Stimulated activated CD4-positive, alpha-beta T cell treated with anti-CD3 and anti-CD28 coated beads, Interleukin-1b, Interleukin-23, amount 100 ng/mL, for 24 hours (primary cell): ENCODE results near the gene NUP133.
"Not testable (repeated sequence)": the region's sequence is repeated elsewhere in the genome, so short reads cannot be mapped to it uniquely, and the experiment has no call there.

Source experiments
- DNase-seq, 4 experiments: peaks; one replicate each; pipeline ENCODE4 v3.0.0-alpha.2; 2020; ENCODE audit warnings: low read depth in 4 of 4, low spot score in 1 of 4

The NUP133 gene

GRCh38 chr1:229420224-229420623 is 87.9 kb downstream of the NUP133 start:
- DNase-seq = no peak

GRCh38 chr1:229418586-229418985 is 89.6 kb downstream of the NUP133 start:
- not testable (repeated sequence) for DNase-seq

- DNase-seq = not testable (repeated sequence)
Observed at GRCh38 chr1:229412810-229413209, 95.3 kb downstream of the NUP133 start.

- DNase-seq = no peak
Observed at GRCh38 chr1:229412056-229412455, 96.1 kb downstream of the NUP133 start.

- no peak for DNase-seq
Observed at GRCh38 chr1:229411434-229412055, 96.6 kb downstream of the NUP133 start.

- no peak for DNase-seq
Observed at GRCh38 chr1:229410692-229411433, 97.3 kb downstream of the NUP133 start.

GRCh38 chr1:229410370-229410691 is 97.8 kb downstream of the NUP133 start:
- DNase-seq = no peak

GRCh38 chr1:229409616-229410369 is 98.3 kb downstream of the NUP133 start:
- no peak for DNase-seq

GRCh38 chr1:229408458-229409037 is 99.6 kb downstream of the NUP133 start:
- no peak for DNase-seq

GRCh38 chr1:229407206-229408026 is 100.7 kb downstream of the NUP133 start:
- DNase-seq = no peak

- no peak for DNase-seq
Observed at GRCh38 chr1:229406798-229407197, 101.3 kb downstream of the NUP133 start.

GRCh38 chr1:229403573-229403972 is 104.6 kb downstream of the NUP133 start:
- no peak for DNase-seq

- no peak for DNase-seq
Observed at GRCh38 chr1:229402993-229403392, 105.1 kb downstream of the NUP133 start.

GRCh38 chr1:229402329-229402728 is 105.8 kb downstream of the NUP133 start:
- not testable (repeated sequence) for DNase-seq

- DNase-seq = no peak
Observed at GRCh38 chr1:229397762-229398161, 110.4 kb downstream of the NUP133 start.

GRCh38 chr1:229396585-229397206 is 111.4 kb downstream of the NUP133 start:
- no peak for DNase-seq

- not testable (repeated sequence) for DNase-seq
Observed at GRCh38 chr1:229394517-229394916, 113.6 kb downstream of the NUP133 start.

- DNase-seq = no peak
Observed at GRCh38 chr1:229392936-229393335, 115.2 kb downstream of the NUP133 start.
